HG03097 (cell line): ENCODE measurements around the gene GLDC.

Experiments used
- ATAC-seq: cut with Tn5 transposase; IDR thresholded peaks from one replicate; pipeline ENCODE4 v1.9.1; 2021; ENCODE audit not compliant: unreplicated experiment, low FRiP score

GLDC gene

GRCh38 chr9:6525326-6526045 lies 120.0 kb downstream of the GLDC start:
- no peak for ATAC-seq

GRCh38 chr9:6522263-6522662 lies 123.3 kb downstream of the GLDC start:
- no peak for ATAC-seq

GRCh38 chr9:6512085-6512657 lies 133.4 kb downstream of the GLDC start:
- no peak for ATAC-seq

- no peak for ATAC-seq
Observed at GRCh38 chr9:6506571-6506970, 139.0 kb downstream of the GLDC start.

GRCh38 chr9:6502399-6502798 lies 143.1 kb downstream of the GLDC start:
- ATAC-seq = no peak

GRCh38 chr9:6501526-6502210 lies 143.9 kb downstream of the GLDC start:
- ATAC-seq = no peak

GRCh38 chr9:6498982-6499381 lies 146.5 kb downstream of the GLDC start:
- no peak for ATAC-seq

GRCh38 chr9:6495466-6495865 lies 150.1 kb downstream of the GLDC start:
- ATAC-seq = no peak

GRCh38 chr9:6490863-6491262 lies 154.7 kb downstream of the GLDC start:
- no peak for ATAC-seq

- ATAC-seq = no peak
Observed at GRCh38 chr9:6489099-6489498, 156.4 kb downstream of the GLDC start.

- no peak for ATAC-seq
Observed at GRCh38 chr9:6488395-6488794, 157.1 kb downstream of the GLDC start.

- no peak for ATAC-seq
Observed at GRCh38 chr9:6484210-6484609, 161.3 kb downstream of the GLDC start.
